Fibroblast of skin of left quadriceps (primary cell): Measurements from ENCODE around the gene NMUR2.

ENCODE experiments used
- DNase-seq, 2 experiments: peaks; one replicate each; pipeline ENCODE4 v3.0.0-alpha.2; 2013; ENCODE audit warnings: low read depth in 2 of 2

The NMUR2 gene

DNA sequence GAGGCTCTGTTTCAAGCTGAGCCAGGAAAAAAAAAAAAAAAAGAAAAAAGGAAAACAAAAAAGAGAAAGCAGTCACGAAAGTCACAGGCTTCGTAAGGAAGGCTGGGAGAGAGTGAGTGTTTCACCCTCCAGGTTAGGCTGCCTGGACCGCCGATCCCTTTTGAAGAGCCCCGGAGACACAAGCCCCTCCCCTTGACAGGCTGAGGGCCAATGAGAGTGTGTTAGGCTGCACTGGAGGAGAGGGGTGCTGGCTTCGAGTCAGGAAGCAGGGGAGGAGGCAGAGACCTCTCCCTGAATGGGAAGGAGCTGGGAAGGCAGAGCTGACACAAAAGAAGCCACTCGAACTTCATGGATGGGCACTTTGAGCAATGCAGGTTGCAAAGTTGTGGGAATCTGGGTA, at the start of gene NMUR2:
Gene NMUR2, minus strand, starts transcription at position 135 of the 400 bp plus-strand sequence. CDS start 166 bp downstream, outside the sequence.
- no peak for DNase-seq

DNA sequence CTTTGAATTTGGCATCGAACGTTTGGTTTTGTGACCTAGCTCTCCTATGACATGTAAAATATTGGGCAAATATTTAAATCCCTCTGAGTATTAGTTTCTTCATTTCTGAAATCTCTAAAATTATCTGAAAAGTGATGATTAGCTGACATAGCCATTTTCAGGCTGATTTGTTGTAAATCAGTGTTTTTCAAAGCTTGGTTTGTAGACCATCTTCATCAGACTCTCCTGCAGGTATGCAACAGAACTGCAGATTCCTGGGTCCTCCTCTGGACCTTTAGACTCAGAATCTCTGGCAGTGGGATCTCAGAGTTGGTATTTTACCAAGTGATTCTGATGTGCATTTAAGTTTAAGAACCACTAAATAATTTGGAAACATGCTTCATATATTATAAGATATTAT, 38.9 kb upstream of the NMUR2 start:
- no peak for DNase-seq

DNA sequence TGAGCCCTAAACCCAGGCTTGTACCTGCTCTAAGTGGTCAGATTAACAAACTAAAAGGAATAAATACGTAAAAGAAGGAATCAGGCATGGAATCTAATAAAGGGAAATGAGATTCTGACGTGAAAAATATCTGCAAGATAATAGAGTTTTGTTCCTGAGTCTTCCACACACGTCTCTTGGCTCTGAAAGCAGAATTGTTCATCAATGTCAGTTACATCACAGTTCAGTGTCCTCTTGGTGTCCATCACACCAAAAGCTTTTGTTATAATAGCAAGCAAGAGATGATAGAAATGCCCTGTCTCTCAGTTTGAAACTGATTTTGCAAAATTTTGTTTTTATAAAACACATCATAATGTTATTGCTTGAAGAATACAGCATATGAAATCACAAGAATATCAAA, 34.7 kb upstream of the NMUR2 start:
- DNase-seq: no peak

DNA sequence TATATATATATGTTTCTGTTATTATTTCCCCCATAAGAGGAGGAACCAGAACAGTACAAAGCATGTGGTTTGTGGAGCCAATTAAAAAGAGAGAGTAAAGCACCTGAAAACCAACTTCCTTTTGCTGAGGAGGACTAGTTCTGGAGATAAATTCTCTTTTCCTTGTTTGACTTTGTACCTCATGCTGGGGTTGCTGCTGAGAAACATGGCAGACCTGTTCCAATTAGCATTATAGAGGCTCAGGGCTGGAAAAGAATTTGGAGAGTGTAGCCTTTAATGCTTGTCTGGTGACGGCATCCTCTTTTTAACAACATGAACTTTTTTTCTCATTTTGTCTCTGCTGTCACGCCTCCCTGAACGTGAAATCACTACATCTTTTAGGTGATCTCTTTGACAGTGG, 32.8 kb upstream of the NMUR2 start:
- no peak for DNase-seq

- DNase-seq: no peak
Measured at GRCh38 chr5:152427721-152428120, 22.6 kb upstream of the NMUR2 start.

DNA sequence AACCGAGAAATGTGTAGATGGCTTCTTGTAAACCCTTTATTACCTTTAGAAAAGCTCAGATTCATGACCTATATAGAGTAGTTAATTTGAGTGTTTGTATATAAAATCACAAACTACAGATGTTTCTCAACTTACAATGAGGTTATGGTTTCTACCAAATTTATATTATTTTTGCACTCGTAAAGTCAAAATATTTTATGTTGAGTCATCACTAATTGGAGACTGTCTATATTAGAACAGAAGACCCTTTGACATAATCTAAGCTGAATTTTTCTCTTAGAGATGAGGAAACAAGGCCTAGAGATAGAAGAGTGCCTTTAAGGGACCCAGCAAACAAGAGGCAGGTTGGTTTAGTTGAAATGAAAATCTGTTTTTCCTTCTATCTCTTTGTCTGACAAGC, 20.0 kb upstream of the NMUR2 start:
- no peak for DNase-seq

GRCh38 chr5:152424501-152424900, 19.4 kb upstream of the NMUR2 start:
- no peak for DNase-seq

GRCh38 chr5:152422081-152422480, 17.0 kb upstream of the NMUR2 start:
- no peak for DNase-seq

GRCh38 chr5:152412129-152412528, 7.0 kb upstream of the NMUR2 start:
- DNase-seq: no peak

- DNase-seq: no peak
Measured at GRCh38 chr5:152406082-152406481, 1.0 kb upstream of the NMUR2 start.

GRCh38 chr5:152404494-152404893, 585 bp downstream of the NMUR2 start:
- DNase-seq: no peak

- no peak for DNase-seq
Measured at GRCh38 chr5:152403046-152403445, 2.0 kb downstream of the NMUR2 start.

DNA sequence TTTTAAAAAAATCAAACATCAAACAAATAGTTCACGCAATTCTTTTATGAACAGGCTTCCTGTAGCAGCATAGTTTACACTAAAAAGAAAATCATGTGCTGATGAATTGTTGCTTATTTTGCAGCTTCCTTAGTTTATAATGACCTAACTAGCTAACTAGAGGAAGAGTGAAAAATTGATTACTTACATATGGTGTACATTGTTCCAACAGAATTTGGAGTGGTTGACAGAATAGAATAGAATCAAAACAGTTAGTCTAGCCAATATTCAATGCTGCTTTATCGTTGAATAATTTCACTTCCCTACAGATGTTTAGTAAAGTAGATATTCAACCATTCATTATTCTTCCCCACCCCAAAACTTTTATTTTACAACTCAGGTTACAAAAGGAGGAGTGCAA, 4.2 kb downstream of the NMUR2 start:
- no peak for DNase-seq

- DNase-seq: no peak
Measured at GRCh38 chr5:152397581-152397980, 7.5 kb downstream of the NMUR2 start.

GRCh38 chr5:152393441-152393840, 11.6 kb downstream of the NMUR2 start:
- DNase-seq: no peak

DNA sequence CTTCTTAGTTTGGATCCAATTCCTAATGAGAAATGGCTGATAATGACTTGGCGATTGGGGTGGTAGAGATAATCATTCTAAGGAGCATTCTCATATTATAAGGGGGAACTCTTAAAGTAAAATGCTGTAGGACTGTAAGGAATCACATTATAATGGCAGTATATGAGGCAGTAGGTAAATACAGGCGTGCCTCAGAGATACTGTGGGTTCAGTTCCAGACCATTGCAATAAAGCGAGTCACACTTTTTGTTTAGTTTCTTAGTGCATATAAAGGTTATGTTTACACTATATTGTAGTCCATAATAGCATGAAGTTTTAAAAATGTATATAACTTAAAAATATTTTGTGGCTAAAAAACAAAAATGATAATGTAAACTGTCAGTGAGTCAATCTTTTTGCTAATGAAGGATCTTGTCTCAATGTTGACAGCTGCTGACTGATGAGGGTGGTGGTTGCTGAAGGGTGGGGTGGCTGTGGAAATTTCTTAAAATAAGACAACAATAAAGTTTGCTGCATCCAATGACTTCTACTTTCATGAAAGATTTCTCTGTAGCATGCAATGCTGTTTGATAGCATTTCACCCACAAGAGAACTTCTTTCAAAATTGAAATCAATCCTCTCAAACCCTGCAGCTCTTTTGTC, 15.8 kb downstream of the NMUR2 start:
- DNase-seq: no peak

DNA sequence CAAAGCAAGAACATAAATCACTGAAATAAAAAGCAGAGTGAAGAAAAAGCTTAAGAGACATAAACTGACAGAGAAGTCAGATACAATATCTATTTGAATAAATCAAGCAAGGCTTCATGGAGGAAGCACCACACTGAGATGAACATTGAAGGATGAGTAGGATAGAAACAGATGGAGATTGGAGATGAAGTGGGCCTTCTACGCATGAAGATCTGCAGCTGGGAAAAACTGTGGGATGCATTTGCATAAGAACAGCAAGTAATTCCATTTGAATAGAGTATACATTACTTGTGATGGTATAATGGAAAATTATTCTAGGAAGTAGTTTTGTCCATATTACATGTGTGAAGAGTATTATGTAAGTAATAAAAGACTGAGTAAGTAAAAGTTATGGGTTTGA, 16.5 kb downstream of the NMUR2 start:
- no peak for DNase-seq

- DNase-seq: no peak
Measured at GRCh38 chr5:152380415-152381123, 24.5 kb downstream of the NMUR2 start.

DNA sequence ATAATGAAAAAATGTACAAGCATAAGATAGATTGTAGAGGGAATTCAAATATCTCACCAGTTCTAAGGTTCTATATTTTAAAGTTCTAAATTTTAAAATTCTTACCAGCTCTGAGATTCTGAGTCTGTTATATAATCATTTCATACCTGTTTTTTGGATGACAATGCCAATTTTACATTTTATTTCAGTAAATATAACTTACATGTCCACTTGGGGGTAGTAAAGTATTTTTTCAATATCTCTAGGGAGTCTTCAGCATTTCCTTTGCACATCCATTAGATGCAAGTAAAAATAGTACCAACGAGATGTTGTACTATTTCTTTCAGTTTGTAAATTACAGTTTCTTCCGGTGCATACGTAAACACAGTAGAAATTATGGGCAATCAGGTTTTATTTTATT, 25.7 kb downstream of the NMUR2 start:
- DNase-seq: no peak

DNA sequence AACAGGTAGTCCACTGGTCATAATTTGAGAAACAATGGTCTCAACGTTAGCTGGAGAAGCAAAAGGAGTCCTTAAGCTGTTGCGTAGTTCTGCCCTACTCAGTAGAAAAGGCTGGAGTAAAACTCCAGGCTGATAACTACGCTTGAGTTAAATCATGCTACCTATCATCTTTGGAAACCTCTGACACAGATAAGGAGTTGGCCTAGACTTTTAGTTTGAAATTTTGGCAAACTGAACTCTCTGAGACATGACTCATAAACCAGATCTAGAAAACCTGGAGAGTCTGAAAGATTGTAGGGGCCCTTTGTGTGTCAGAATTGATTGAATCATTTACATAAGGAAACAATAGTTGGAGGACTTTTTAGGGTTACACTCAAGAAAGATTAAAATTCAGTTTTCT, 26.3 kb downstream of the NMUR2 start:
- no peak for DNase-seq

- no peak for DNase-seq
Measured at GRCh38 chr5:152376886-152377285, 28.2 kb downstream of the NMUR2 start.

DNA sequence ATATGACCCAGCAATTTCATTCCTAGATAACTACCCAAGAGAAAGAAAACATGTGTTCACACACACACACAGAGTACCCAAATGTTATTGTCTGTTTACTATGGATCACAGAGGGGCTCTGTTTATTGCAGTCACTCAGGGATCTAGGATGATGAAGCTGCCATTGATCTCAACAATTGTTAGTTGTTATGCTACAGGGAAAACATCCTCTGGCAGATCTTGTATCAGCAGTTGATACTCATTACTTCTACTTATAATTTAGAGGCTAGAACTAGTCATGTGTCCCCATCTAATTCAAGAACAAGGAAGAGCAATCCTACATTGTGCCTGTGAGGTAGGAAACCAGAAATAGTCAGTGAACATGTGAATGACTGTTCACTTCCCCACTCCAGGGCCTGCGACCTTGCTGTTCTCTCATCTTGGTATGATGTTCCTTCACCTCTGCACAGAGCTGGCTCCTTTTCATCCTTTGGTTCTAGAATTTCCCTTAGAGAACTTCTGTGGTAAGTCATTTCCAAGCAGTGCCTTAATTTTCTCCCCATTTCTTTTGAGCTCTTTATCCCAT, 30.3 kb downstream of the NMUR2 start:
- DNase-seq: no peak

DNA sequence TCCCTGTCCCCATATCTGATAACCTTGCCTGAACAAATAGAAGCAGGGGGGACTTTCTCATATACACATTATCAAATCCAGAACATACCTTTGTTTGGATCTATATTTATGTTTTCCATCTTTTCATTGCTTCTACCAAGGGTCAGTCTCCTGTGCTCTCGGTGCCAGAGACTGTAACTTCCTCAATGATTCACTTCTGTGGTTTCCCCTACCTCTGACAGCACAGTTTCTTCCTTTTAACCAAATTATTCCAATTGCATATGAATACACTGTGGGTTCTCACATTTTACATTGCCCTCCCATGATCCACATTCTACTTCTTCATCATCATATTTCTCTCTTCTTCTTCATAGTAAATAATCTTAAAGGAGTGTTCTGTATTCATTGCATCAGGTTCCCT, 32.2 kb downstream of the NMUR2 start:
- no peak for DNase-seq
